A549 treated with Hydrocortisone at 1 μM for 4 hours (cell line): ENCODE results near the gene ARID4A. TPM values are rescaled to one million over a fixed set of nuclear protein-coding genes. Genes with fewer than 3 reads are reported as not detected.

Source experiments
- total RNA-seq: library from RNA; stranded (reverse); fragments of 200-300 nt; extraction: Qiagen RNA extraction; gene quantifications from 5 replicates; pipeline ENCODE4 v1.2.3, GENCODE V29; 2022

Gene ARID4A, protein sequence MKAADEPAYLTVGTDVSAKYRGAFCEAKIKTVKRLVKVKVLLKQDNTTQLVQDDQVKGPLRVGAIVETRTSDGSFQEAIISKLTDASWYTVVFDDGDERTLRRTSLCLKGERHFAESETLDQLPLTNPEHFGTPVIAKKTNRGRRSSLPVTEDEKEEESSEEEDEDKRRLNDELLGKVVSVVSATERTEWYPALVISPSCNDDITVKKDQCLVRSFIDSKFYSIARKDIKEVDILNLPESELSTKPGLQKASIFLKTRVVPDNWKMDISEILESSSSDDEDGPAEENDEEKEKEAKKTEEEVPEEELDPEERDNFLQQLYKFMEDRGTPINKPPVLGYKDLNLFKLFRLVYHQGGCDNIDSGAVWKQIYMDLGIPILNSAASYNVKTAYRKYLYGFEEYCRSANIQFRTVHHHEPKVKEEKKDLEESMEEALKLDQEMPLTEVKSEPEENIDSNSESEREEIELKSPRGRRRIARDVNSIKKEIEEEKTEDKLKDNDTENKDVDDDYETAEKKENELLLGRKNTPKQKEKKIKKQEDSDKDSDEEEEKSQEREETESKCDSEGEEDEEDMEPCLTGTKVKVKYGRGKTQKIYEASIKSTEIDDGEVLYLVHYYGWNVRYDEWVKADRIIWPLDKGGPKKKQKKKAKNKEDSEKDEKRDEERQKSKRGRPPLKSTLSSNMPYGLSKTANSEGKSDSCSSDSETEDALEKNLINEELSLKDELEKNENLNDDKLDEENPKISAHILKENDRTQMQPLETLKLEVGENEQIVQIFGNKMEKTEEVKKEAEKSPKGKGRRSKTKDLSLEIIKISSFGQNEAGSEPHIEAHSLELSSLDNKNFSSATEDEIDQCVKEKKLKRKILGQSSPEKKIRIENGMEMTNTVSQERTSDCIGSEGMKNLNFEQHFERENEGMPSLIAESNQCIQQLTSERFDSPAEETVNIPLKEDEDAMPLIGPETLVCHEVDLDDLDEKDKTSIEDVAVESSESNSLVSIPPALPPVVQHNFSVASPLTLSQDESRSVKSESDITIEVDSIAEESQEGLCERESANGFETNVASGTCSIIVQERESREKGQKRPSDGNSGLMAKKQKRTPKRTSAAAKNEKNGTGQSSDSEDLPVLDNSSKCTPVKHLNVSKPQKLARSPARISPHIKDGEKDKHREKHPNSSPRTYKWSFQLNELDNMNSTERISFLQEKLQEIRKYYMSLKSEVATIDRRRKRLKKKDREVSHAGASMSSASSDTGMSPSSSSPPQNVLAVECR
- 3.8 to 6.3 TPM (median 4.6 TPM) in 5 replicates for total RNA-seq

DNA sequence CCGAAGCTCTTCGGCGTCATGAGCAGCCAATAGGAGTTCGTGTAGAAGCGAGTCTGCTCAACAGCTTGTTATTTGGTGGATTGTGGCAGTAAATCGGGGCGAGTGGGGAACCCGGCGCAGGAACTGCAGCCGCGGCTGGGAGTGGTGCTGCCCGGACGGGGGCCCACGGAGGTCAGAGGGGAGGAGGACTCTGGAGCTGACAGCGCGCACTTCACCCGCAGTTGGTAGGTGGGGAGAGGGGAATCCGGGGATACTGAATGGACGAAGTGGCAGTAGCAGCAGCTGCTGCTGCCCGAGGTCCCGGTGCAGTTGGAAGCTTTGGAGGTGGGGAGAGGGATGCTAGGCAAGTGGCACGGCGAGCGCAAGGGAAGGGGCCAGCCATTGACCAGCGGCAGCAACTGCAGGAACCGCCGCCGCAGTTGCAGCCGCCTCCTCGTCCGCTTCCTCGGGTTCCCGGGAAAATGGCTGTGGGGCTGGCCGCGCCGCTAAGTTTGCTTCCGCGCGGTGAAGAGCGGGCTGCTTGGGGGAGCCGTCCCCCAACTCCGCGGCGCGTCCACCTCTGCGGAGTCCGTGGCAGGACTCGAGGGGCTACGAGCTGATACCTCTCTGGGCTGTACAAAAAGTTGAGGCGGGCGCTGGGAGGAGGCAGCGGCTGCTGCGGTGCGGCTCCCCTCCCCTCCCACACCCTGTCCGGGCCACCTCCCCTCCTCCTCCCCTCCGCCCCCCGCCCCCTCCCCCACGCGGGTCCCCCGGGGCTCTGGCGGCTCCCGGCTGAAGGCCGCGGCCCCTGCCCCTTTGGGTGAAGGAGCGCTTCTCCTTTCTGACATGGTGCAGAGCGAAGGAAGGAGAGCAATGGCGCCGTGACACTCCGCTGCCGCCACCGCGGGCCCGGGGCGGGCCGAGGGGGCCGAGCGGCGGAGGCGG is at the start of gene ARID4A:
Gene ARID4A, plus strand, starts transcription at position 79 of the 924 bp plus-strand sequence. CDS start 1,300 bp downstream, outside the sequence.

DNA sequence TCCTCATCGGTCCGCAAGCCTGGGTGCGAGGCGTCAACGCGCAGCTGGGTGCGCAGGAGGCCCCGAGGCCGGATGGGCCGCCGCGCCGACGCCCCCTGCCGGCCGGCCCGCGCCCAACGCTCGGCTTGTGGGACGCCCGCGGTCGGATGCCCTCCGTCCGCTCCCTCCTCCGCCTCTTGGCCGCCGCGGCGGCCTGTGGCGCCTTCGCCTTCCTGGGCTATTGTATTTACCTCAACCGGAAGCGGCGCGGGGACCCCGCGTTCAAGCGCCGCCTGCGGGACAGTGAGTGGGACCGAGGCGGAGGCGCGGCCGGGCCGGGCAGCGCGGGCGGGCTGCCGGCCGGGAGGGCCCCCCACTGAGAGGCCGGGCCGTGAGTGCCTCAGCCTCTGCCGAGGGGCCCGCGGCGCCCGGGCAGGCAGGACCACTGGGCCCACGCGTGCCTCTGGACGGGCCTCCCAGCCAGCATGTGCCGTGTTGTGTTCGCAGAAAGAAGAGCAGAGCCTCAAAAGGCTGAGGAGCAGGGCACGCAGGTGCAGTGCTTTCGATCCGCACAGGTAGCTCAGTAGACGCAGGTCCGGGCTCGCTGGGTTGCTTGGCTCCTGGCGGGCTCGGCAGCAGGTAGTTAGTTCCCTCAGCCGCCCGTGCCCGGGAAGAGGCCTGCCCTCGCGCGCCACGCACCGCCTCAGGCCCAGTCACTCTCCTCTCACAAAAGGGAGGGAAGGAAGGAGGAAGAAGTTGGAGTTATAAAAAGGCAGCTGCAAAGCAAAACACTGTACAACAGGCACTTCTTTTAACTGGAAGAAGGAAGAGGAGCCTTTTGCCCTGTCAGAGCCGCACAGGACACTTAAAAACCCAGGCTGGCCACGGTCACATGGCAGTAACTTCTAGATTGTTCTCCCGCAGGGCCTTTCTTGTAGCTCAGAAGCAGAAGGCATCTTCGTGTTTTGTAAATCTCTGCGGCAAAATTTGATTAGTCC is 97.7 kb downstream of the ARID4A start, which contains the start of gene TOMM20L:
Gene TOMM20L, plus strand, starts transcription at position 119 of the 977 bp plus-strand sequence. Its CDS starts 28 bp downstream, at position 147.

Other genes with a start within 250 kb of the ARID4A start
- gene ARMH4, start 146.3 kb upstream of the ARID4A start, total RNA-seq = 0.42 to 1.3 TPM (median 0.74 TPM) in 5 replicates
- 43.0 to 50.9 TPM (median 48.3 TPM) in 5 replicates for gene ACTR10, start 98.4 kb upstream of the ARID4A start, total RNA-seq
- 186 to 234 TPM (median 195 TPM) in 5 replicates for gene PSMA3, start 53.7 kb upstream of the ARID4A start, total RNA-seq
- gene TOMM20L, start 97.4 kb downstream of the ARID4A start, total RNA-seq = 0.20 TPM in 1 of 5 replicates, not detected in the others
- gene TIMM9, start 129.0 kb downstream of the ARID4A start, total RNA-seq = 69.5 to 83.1 TPM (median 73.7 TPM) in 5 replicates
- 5.0 to 10.4 TPM (median 7.7 TPM) in 5 replicates for gene KIAA0586, start 129.2 kb downstream of the ARID4A start, total RNA-seq